GM12801 (cell line): ENCODE data around the gene CEP95.

Source experiments
- CTCF ChIP-seq: IDR thresholded peaks from one replicate; pipeline ENCODE4 v1.5.1; 2011; ENCODE audit warnings: control low read depth; ENCODE audit not compliant: insufficient read length; ENCODE audit errors: extremely low read depth

CEP95 gene

GRCh38 chr17:64466019-64466735 lies 40.6 kb upstream of the CEP95 start:
- TF ChIP-seq CTCF: no peak

- TF ChIP-seq CTCF: no peak
These were observed 36.2 kb upstream of the CEP95 start for GRCh38 chr17:64470625-64471024.

- TF ChIP-seq CTCF: no peak
These were observed 35.3 kb upstream of the CEP95 start for GRCh38 chr17:64471440-64471839.

GRCh38 chr17:64472564-64472963 lies 34.2 kb upstream of the CEP95 start:
- no peak for TF ChIP-seq CTCF

- no peak for TF ChIP-seq CTCF
These were observed 28.9 kb upstream of the CEP95 start for GRCh38 chr17:64477849-64478248.

GRCh38 chr17:64480951-64481350 lies 25.8 kb upstream of the CEP95 start:
- no peak for TF ChIP-seq CTCF

GRCh38 chr17:64484380-64484779 lies 22.4 kb upstream of the CEP95 start:
- TF ChIP-seq CTCF: no peak
